ENCODE results near the gene P2RX6.
"Not testable (repeated sequence)": the region's sequence is repeated elsewhere in the genome, so short reads cannot be mapped to it uniquely, and the experiment has no call there.

Gene P2RX6

GRCh38 chr22:20994128-20994901 lies 20.6 kb upstream of the P2RX6 start:
- no peak for DNase-seq (ENCODE audit: low read depth in 2 of 2)

DNA sequence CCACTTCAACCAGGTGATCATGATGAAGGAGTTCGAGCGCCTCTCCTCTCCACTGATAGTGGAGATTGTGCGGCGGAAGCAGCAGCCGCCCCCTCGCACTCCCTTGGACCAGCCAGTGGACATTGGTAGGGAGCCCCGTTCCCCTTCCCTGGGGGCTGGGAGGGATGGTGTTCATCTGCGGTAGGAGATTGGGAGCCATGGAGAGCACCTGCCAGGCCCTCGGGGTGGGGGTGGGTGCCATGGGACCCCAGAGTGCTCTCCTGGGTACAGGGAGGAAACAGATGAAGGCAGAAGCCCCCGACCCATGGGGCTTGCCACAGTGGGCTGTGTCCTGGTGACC lies 20.1 kb upstream of the P2RX6 start:
- no peak for DNase-seq (ENCODE audit: low read depth in 2 of 2)

GRCh38 chr22:20995329-20996030 lies 19.5 kb upstream of the P2RX6 start:
- no peak for DNase-seq (ENCODE audit: low read depth in 2 of 2)

DNA sequence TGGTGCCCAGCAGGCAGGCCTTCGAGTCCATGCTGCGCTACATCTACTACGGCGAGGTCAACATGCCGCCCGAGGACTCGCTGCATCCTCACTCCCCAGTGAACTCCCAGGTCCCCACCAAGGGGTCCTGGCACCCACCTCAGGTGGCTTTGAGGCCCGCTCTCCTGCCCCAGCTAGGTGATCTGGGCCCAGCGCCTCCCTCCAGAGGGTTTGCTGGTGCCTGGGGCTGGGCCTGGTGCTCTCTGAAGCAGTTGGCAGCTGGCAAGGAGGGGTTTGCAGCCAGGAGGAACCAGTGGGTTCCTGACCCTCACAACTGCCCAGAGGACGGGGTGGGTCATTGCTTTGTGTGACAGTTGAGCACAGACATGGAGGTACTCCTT lies 18.9 kb upstream of the P2RX6 start:
- no peak for DNase-seq (ENCODE audit: low read depth in 2 of 2)

- DNase-seq (ENCODE audit: low read depth in 2 of 2), result no peak
Observed at GRCh38 chr22:20996598-20997535, 18.1 kb upstream of the P2RX6 start.

GRCh38 chr22:20997536-20998257 lies 17.3 kb upstream of the P2RX6 start:
- no peak for DNase-seq (ENCODE audit: low read depth in 2 of 2)

GRCh38 chr22:20998411-20999336 lies 16.3 kb upstream of the P2RX6 start:
- DNase-seq (ENCODE audit: low read depth in 2 of 2), result no peak

GRCh38 chr22:20999350-21000206 lies 15.4 kb upstream of the P2RX6 start:
- DNase-seq (ENCODE audit: low read depth in 2 of 2), result no peak

- no peak for DNase-seq (ENCODE audit: low read depth in 2 of 2)
Observed at GRCh38 chr22:21000207-21000986, 14.6 kb upstream of the P2RX6 start.

DNA sequence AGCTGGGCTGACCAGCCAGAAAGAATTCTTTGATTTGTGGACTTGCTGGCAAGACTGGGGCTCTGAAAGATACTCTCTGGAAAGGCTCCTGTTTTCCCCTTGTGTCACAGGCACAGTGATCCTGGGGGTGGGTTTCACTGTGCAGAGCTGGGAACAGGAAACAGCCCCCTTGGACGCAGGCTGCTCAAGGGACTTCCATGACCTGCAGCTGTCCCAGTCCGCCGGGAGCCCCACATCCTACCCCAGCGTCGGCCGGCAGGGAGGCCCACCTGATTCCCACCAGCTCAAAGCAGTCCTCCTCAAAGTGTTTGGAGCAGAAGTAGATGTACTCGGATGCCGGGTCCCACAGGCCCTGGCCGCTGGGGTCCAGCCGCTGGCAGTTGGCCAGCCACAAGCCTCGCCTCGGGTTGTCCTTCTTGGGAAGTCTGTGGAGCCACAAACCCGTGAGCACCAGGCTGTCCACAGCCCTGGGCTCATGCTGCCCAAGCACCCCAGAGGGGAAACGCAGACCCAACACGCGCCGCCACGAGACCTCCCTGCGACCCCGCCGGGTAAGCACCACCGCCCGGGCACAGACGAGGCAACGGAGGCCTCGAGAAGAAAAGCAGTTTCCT lies 13.9 kb upstream of the P2RX6 start:
- no peak for DNase-seq (ENCODE audit: low read depth in 2 of 2)

GRCh38 chr22:21001601-21002325 lies 13.2 kb upstream of the P2RX6 start, which contains the start of gene THAP7:
THAP7 (minus strand) TSS chr22:21002118; CDS start chr22:21001911, 207 bp downstream.
- DNase-seq (ENCODE audit: low read depth in 2 of 2), result peak; percentile 95 to 97

GRCh38 chr22:21003782-21004181 lies 11.2 kb upstream of the P2RX6 start:
- DNase-seq (ENCODE audit: low read depth in 2 of 2), result no peak

- DNase-seq (ENCODE audit: low read depth in 2 of 2), result not testable (repeated sequence)
Observed at GRCh38 chr22:21009208-21009607, 5.8 kb upstream of the P2RX6 start.

- DNase-seq (ENCODE audit: low read depth in 2 of 2), result no peak
Observed at GRCh38 chr22:21009638-21010425, 5.1 kb upstream of the P2RX6 start.

- no peak for DNase-seq (ENCODE audit: low read depth in 2 of 2)
Observed at GRCh38 chr22:21010426-21011113, 4.4 kb upstream of the P2RX6 start.
